K562 (cell line): Measurements from ENCODE around the gene VPREB1.
A peak's percentile ranks its signal among the peaks of the same experiment; 100 is the strongest.

Experiments used
- CHD2 ChIP-seq: IDR thresholded peaks from 2 replicates; pipeline ENCODE4 v1.6.1; 2011; ENCODE audit warnings: low read depth, low read length
- CTCF ChIP-seq, 3 experiments: IDR thresholded peaks in 2 of 3; conservative IDR thresholded peaks in 1 of 3; 2 replicates each; pipeline ENCODE4 v1.5.1; 2011 to 2012; ENCODE audit warnings: low read length in 3 of 3, mild to moderate bottlenecking in 3 of 3, control low read depth in 2 of 3, improper control_type of control experiment in 1 of 3, inconsistent platforms in 1 of 3, low read depth in 1 of 3, mixed read lengths in 1 of 3, moderate library complexity in 1 of 3; ENCODE audit not compliant: insufficient read depth in 2 of 3
- DMBX1 ChIP-seq: fragments of 250-450 bp; sonication (Bioruptor Pico); IDR thresholded peaks from 2 replicates; pipeline ENCODE4 v1.8.0; 2022; ENCODE audit warnings: inconsistent platforms, mild to moderate bottlenecking, moderate library complexity, borderline replicate concordance
- HES1 ChIP-seq: fragments of 450-650 bp; IDR thresholded peaks from 2 replicates; pipeline ENCODE4 v1.6.1; 2016; ENCODE audit warnings: low read depth, mild to moderate bottlenecking, moderate library complexity
- KLF6 ChIP-seq: fragments of 250-450 bp; sonication (Bioruptor Pico); IDR thresholded peaks from 2 replicates; pipeline ENCODE4 v1.4.0; 2020; ENCODE audit warnings: mild to moderate bottlenecking, moderate library complexity, borderline replicate concordance
- MAFF ChIP-seq: IDR thresholded peaks from 2 replicates; pipeline ENCODE4 v1.6.1; 2012; ENCODE audit warnings: low read length, improper control_type of control experiment
- ZBTB33 ChIP-seq: sonication (generic); formaldehyde crosslinking; IDR thresholded peaks from 2 replicates; pipeline ENCODE4 v1.8.1; 2023; ENCODE audit warnings: mild to moderate bottlenecking, missing genetic modification reagents

GRCh38 chr22:22235558-22235957, 9.0 kb upstream of the VPREB1 start:
- TF ChIP-seq KLF6 (CRISPR knock-in tag), result no peak
- no peak for TF ChIP-seq HES1
- no peak for TF ChIP-seq ZBTB33
- TF ChIP-seq CTCF (IDR thresholded peaks at IDR 0.05 in 2 of 3, conservative IDR thresholded peaks at IDR 0.05 in 1 of 3; ENCODE audit: insufficient read depth in 2 of 3, low read depth in 1 of 3, low read length in 3 of 3), result peak; percentile 90 to 97 (median 96)
- no peak for TF ChIP-seq MAFF
- no peak for TF ChIP-seq CHD2
- no peak for TF ChIP-seq DMBX1
